ENCODE results near the gene UNK. TPM values are rescaled to one million over a fixed set of nuclear protein-coding genes. Genes with fewer than 3 reads are reported as not detected.

The UNK gene
- total and polyA plus RNA-seq, 2 of the 13 experiments (the other 11 are each of a cell fraction or from before 2014, with no cell fraction given) = 31.6 to 33.0 TPM

GRCh38 chr17:75783803-75784472 is 668 bp upstream of the UNK start (continued):
- TF ChIP-seq, protein P1, sequence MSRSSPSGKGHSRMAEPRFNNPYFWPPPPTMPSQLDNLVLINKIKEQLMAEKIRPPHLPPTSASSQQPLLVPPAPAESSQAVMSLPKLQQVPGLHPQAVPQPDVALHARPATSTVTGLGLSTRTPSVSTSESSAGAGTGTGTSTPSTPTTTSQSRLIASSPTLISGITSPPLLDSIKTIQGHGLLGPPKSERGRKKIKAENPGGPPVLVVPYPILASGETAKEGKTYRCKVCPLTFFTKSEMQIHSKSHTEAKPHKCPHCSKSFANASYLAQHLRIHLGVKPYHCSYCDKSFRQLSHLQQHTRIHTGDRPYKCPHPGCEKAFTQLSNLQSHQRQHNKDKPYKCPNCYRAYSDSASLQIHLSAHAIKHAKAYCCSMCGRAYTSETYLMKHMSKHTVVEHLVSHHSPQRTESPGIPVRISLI (CRISPR knock-in tag; IDR thresholded peaks at IDR 0.05; ENCODE audit: borderline replicate concordance) = no peak
- TF ChIP-seq ZNF224 (CRISPR knock-in tag; IDR thresholded peaks at IDR 0.05) (no peak), HMGA1 (CRISPR knock-in tag; conservative IDR thresholded peaks at IDR 0.05) (no peak), TOPORS (CRISPR knock-in tag; IDR thresholded peaks at IDR 0.05) (no peak), RFX5 (IDR thresholded peaks at IDR 0.05; ENCODE audit: low read depth, low read length) (no peak), NPAS2 (CRISPR knock-in tag; IDR thresholded peaks at IDR 0.05; ENCODE audit: borderline replicate concordance) (no peak), DPF2 (CRISPR knock-in tag; IDR thresholded peaks at IDR 0.05; ENCODE audit: borderline replicate concordance, low read depth) (no peak), RNF2 (conservative IDR thresholded peaks at IDR 0.05; ENCODE audit: low read depth) (no peak; the same call in 1 of the 2 replicates), NCOR1 (IDR thresholded peaks at IDR 0.05; ENCODE audit: borderline replicate concordance, low read length) (no peak), CAMTA2 (CRISPR knock-in tag; IDR thresholded peaks at IDR 0.05; ENCODE audit: borderline replicate concordance) (no peak; the same call in 1 of the 2 replicates), THAP9 (CRISPR knock-in tag; IDR thresholded peaks at IDR 0.05; ENCODE audit: borderline replicate concordance) (0 out of 2 replicates have a peak, but pooled peaks have one; percentile 9), NFKBIZ (CRISPR knock-in tag; IDR thresholded peaks at IDR 0.05) (no peak), FOXA1 (IDR thresholded peaks at IDR 0.05) (no peak), FOXA1 (CRISPR knock-in tag; IDR thresholded peaks at IDR 0.05) (no peak), ZFP62 (CRISPR knock-in tag; IDR thresholded peaks at IDR 0.05) (no peak), ZNF510 (CRISPR knock-in tag; IDR thresholded peaks at IDR 0.05; ENCODE audit: low read depth) (no peak; the same call in 1 of the 2 replicates), SNAPC2 (CRISPR knock-in tag; IDR thresholded peaks at IDR 0.05) (no peak), RBM22 (optimal IDR thresholded peaks at IDR 0.05; ENCODE audit: low read length) (no peak), ZIK1 (CRISPR knock-in tag; IDR thresholded peaks at IDR 0.05; ENCODE audit: borderline replicate concordance, low read depth) (no peak; the same call in none of the 2 replicates), SOX5 (CRISPR knock-in tag; IDR thresholded peaks at IDR 0.05; ENCODE audit: borderline replicate concordance) (no peak), ZNF784 (CRISPR knock-in tag; IDR thresholded peaks at IDR 0.05; ENCODE audit: borderline replicate concordance) (no peak), ZGPAT (CRISPR knock-in tag; IDR thresholded peaks at IDR 0.05) (no peak), HNRNPK (IDR thresholded peaks at IDR 0.05; ENCODE audit: low read depth, low read length, poor library complexity, severe bottlenecking) (no peak)

Measured in HepG2 (cell line).